ENCODE measurements around the gene GPX6.
"Not testable (repeated sequence)": the region's sequence is repeated elsewhere in the genome, so short reads cannot be mapped to it uniquely, and the experiment has no call there.

Gene GPX6

DNA sequence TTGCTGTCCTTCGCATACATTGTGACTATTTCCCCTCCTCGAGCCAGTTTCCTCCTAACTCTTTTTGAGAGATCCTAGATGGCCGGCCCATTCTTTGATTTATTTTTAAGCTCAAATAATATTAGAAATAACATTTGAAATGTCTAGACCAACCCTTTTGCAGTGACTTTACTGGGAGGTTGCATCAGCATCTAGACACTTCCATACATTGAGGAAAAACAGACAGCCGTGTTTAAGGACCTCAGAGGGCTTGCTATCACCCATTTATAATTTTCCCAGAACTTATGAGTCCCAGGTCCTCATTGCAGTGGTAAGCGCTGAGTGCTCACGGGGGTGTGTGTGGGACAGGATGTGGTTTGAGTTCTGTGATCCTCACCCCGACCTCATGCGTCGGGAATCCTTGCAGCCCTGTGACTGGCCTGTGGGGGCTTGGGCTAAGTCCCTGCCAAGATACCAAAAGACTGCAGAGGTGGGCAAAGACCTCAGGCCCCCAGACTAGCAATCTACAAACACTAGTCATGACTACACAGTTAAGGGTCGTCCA is 10.0 kb upstream of the GPX6 start, which contains the start of gene GPX5:
TSS of gene GPX5 (plus strand) at position 386 of the 544 bp plus-strand sequence. CDS start at position 519, 133 bp downstream.
- no peak for DNase-seq (ENCODE audit: low read depth in 2 of 2)

DNA sequence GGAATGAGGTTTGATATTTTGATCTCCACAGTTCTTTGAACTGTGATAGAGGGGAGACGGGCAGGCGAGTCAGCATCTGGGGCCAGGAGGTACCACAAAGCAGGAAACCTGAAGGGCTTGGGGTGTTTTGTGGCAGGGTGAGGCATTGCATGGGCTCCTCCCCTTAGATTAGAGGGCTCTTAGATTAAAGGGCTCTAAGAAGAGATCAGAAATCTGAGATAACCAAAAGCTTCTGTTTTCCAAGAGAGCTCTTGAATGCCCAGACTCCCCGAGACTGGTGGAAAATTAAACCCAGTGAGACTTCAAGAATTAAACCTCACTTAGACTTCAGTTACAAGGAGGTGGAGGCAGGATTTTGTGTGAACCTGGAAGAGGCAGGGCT is 7.6 kb upstream of the GPX6 start:
- DNase-seq (ENCODE audit: low read depth in 2 of 2): peak in 1 of 2 donors; percentile 13

DNA sequence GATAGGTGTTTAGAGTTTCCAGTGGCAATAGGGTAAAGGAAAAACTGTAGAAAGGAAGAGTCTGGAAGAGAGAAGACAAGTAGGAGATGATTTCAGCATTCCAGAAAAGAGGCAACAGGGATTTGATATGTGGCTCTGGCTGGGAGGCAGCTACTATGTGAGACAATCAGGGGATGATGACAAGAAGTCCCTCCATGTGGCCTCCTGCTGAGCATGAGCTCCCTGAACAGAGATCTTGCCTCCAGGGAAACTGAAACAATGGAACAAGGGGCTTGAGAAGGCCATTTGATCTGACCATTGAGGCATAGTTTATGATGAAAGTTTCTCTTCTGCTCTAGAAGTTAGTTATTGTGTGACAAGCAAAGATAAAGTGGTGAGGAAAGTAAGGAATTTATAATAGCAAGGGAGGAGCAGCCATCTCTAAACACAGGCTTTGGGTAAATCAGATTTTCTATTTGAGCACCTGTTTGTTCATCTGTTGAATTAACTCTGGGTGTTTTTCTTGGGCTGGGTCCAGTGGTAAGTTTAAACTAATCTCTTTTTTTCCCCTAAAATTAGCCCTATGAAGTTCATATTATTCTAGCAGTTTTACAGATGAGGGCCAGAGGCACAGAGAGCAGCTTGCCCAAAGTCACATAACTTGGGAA is 7.1 kb upstream of the GPX6 start:
- DNase-seq (ENCODE audit: low read depth in 2 of 2): no peak

- DNase-seq (ENCODE audit: low read depth in 2 of 2): no peak
Measured at GRCh38 chr6:28517964-28518363, 2.4 kb upstream of the GPX6 start.

DNA sequence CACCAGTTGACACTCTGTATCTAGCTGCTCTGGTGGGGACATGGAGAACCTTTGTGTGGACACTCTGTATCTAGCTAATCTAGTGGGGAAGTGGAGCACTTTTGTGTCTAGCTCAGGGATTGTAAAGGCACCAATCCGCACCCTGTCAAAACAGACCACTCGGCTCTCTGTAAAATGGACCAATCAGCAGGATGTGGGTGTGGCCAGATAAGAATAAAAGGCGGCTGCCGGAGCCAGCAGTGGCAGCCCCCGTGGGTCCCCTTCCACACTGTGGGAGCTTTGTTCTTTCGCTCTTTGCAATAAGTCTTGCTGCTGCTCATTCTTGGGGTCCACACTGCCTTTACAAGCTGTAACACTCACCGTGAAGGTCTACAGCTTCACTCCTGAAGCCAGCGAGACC is 3.2 kb downstream of the GPX6 start:
- DNase-seq (ENCODE audit: low read depth in 2 of 2): not testable (repeated sequence)

DNA sequence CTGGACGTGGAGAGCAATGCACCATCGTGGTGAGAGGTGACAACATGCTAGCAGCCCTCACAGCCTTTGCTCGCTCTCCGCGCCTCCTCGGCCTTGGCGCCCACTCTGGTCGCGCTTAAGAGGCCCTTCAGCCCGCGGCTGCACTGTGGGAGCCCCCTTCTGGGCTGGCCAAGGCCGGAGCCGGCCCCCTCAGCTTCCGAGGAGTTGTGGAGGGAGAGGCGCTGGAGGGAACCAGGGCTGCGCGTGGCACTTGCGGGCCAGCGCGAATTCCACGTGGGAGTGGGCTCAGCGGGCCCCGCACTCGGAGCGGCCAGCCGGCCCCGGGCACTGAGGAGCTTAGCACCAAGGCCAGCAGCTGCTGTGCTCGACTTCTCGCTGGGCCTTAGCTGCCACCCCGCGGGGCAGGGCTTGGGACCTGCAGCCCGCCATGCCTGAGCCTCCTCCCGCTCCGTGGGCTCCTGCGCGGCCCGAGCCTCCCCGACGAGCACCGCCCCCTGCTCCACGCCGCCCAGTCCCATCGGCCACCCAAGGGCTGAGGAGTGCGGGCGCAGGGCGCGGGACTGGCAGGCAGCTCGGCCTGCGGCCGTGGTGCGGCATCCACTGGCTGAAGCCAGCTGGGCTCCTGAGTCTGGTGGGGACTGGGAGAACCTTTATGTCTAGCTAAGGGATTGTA is 3.8 kb downstream of the GPX6 start:
- DNase-seq (ENCODE audit: low read depth in 2 of 2): no peak

- no peak for DNase-seq (ENCODE audit: low read depth in 2 of 2)
Measured at GRCh38 chr6:28506807-28507475, 8.7 kb downstream of the GPX6 start.

DNA sequence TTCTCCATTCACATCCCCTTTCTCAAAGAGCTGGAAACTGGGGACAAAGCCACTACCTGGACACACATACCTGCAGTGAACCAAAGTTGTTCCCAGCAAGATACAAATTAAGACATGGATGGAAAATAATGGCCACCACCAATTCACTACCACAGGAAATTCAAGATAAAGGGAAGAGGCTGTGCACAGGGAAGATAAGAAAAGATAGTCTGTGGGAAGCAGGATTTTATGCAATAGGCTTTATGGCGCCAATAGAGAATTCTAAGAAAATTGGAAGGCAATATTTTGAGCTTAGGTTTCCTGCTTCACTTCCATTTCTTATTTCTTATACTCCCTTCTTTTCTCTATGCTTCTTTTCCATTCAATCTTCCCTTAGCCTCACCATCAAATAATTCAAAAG is 9.9 kb downstream of the GPX6 start:
- DNase-seq (ENCODE audit: low read depth in 2 of 2): no peak

- DNase-seq (ENCODE audit: low read depth in 2 of 2): not testable (repeated sequence)
Measured at GRCh38 chr6:28502709-28503305, 12.8 kb downstream of the GPX6 start.

DNA sequence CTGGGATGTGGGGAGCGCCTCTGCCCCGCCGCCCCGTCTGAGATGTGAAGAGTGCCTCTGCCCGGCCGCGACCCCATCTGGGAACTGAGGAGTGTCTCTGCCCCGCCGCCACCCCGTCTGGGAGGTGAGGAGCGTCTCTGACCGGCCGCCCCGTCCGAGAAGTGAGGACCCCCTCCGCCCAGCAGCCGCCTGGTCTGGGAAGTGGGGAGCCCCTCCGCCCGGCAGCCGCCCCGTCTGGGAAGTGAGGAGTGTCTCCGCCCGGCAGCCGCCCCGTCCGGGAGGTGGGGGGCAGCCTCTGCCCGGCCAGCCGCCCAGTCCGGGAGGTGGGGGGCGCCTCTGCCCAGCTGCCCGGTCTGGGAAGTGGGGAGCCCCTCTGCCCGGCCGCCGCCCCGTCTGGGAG is 13.5 kb downstream of the GPX6 start:
- not testable (repeated sequence) for DNase-seq (ENCODE audit: low read depth in 2 of 2)

GRCh38 chr6:28501259-28501658 is 14.3 kb downstream of the GPX6 start:
- no peak for DNase-seq (ENCODE audit: low read depth in 2 of 2)

GRCh38 chr6:28497893-28498292 is 17.7 kb downstream of the GPX6 start:
- DNase-seq (ENCODE audit: low read depth in 2 of 2): no peak

DNA sequence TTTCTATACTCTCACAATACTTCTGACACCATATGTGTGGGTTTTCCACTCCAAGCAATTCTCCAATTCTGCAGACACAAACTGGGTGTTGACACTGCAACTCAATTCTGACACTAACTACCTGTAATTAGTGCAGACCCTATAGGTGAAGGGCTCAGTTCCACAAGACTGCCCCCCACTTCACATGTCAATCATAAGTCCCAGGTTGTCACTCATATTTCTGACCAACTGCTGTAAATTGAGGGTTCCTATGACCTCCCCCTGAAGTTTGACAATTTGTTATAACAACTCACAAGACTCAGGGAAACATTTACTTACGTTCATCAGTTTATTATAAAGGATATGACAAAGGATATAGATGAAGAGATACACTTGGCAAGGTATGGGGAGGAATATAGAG is 18.3 kb downstream of the GPX6 start:
- DNase-seq (ENCODE audit: low read depth in 2 of 2): no peak

GRCh38 chr6:28496099-28496779 is 19.4 kb downstream of the GPX6 start:
- DNase-seq (ENCODE audit: low read depth in 2 of 2): no peak

GRCh38 chr6:28491984-28492317 is 23.6 kb downstream of the GPX6 start:
- DNase-seq (ENCODE audit: low read depth in 2 of 2): no peak

DNA sequence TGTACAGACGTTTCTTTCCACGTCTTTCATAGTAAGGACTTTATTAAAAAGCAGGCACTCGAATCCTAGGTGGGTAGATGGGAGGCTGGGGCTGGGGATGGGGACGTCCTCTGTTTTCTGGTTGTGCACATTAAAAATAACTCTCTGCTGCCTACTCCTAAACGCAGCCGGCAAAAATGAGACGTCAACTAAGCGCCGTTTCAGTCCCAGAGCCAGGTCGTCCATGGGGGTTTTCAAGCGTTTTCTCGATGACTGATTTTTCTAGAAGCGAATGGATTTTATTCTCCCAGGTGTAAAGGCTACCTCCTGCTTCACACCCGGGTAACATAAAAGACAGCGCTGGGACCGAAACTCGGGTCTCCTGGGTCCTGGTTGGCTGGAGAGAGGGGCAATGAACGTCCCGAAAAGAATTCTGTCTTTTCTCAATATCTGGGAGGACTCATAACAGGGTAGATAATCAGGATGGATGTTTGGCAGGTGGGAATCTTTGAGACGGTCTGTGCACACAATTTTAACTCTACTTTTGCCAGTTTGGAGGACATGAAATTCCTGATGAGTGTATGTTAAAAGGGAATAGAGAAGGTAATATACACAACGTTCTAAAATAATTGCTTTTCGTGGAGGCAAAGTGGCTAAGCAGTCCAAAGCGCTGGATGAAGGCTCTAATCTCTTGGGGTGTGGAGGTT is 25.2 kb downstream of the GPX6 start:
- DNase-seq (ENCODE audit: low read depth in 2 of 2): no peak

- peak; percentile 21 to 35 for DNase-seq (ENCODE audit: low read depth in 2 of 2)
Measured at GRCh38 chr6:28489366-28490204, 26.0 kb downstream of the GPX6 start.

DNA sequence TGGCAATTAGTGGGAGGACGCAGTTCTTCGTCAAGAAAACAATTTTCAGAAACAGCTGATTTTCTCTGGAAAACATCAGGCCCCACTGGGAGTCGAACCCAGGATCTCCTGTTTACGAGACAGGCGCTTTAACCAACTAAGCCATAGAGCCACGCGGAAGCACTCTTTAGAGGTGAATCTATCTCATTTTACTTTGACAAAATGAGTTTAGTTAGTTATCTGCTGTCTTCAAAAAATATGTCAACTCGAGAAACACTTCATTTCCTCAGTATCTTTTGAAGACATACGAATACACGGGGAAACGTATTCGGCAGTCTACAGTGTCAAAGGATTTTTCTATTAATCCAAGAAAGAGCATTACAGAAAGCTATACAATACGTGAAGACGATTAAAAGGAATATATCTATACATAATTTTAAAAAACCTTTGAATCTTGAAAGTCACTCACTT is 26.7 kb downstream of the GPX6 start:
- peak in 1 of 2 donors; percentile 16 for DNase-seq (ENCODE audit: low read depth in 2 of 2)

DNA sequence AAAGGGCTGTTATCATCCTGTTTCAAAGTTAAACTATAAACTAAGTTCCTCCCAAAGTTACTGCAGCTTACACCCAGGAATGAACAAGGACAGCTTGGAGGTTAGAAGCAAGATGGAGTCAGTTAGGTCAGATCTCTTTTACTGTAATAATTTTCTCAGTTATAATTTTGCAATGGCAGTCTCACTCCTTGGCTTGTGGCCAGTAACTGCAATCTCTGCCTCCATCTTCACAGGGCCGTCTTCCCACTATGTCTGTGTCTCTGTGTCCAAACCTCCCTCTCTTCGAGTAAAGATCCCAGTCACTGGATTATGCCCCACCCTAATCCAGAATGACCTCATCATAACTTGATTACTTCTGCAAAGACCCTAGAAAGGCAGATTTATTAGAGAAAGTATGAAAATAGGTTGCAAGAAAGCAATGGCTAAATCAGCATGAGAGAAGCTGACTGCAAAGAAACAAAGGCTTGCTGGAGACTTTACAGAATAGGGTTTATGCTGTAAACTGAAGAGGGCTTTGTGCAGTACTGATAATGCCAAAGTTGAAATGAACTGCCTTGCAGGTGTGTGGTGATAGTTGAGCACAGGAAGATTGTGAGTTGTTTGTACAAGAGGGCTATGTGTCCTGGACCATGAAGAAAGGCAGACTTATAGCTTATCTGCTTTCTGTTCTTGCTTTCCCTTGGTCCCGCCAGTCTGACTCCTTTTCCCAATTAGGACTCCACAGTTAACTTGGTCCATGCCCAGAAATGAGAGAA is 28.4 kb downstream of the GPX6 start:
- no peak for DNase-seq (ENCODE audit: low read depth in 2 of 2)

GRCh38 chr6:28486533-28486932 is 29.1 kb downstream of the GPX6 start:
- DNase-seq (ENCODE audit: low read depth in 2 of 2): no peak

All from stimulated activated CD8-positive, alpha-beta memory T cell treated with anti-CD3 and anti-CD28 coated beads, Interleukin-15, amount 100 ng/mL, for 48 hours (primary cell).